GM18517 (cell line): ENCODE data around the gene SUPT20H.
A peak's percentile ranks its signal among the peaks of the same experiment; 100 is the strongest.

ENCODE experiments used
- ATAC-seq: cut with Tn5 transposase; IDR thresholded peaks from one replicate; pipeline ENCODE4 v1.9.1; 2021; ENCODE audit warnings: mild to moderate bottlenecking, moderate library complexity; ENCODE audit not compliant: unreplicated experiment

SUPT20H gene

DNA sequence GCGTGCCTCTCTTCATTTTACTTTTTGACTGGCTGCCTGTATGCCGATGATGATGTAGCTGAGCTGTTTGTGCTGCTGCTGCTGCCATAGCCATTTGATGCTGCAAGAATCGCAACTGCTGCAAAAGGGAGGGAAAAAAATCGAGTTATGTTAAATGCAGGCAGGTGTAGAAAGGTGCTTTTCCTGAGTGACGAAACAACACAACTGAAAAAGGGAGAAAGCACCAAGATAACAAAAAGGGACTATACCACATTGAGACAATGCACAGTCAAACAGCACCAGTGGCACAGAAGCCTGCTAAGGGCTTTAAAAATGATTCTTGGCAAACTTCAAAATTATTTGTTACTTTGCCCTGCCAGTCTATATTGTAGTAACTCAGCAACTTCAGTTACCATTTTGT, 49.8 kb downstream of the SUPT20H start:
- ATAC-seq: no peak

DNA sequence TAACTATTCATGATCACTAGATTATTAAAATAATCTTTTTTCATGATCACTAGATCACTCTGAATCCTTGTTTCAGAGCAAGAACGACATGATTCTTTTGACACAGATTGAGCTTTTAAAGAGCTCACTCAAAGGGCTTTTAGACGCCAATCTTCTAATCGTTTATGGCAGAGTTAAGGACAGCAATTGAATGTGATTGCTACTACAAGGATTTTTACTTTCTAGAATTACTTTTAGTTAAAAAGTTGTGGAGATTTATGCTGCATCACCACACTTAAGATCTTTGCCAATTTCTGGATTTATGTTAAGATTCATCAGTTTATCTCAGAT, 57.6 kb downstream of the SUPT20H start:
- no peak for ATAC-seq

DNA sequence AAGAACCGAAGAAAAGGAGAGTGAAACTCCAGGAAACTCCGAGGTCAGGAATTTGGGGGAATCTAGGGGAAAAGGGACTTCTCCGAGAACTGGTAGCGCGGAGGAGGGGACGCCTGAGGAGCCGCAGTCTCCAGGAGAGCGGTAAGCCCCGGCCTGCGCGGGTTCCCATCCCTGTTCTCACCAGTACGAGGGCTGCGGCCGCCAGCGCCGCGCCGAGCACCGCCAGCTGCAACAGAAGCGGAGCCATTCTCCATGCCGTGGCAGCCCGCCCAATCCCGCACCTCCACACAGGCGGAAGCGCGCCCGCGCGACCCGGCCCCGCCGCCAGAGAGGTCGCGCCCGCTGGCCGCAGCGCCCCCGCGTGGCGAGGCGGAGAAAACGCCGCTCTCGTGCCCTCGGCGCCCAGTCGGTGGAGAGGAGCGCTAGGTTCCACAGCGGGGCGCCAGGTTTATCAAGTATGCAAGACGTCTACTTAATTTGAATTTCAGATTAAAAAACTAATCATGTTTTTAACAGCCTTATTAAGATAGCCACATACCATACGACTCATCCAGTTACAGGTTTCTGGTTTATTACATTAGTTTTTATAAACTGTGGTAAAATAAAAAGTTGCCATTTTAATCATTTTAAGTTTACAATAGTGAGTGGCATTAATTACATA, 60.3 kb downstream of the SUPT20H start, which contains the start of gene ALG5:
TSS of gene ALG5 (minus strand) at position 287 of the 661 bp plus-strand sequence. CDS start at position 247, 40 bp downstream.
- peak; percentile 58 for ATAC-seq

DNA sequence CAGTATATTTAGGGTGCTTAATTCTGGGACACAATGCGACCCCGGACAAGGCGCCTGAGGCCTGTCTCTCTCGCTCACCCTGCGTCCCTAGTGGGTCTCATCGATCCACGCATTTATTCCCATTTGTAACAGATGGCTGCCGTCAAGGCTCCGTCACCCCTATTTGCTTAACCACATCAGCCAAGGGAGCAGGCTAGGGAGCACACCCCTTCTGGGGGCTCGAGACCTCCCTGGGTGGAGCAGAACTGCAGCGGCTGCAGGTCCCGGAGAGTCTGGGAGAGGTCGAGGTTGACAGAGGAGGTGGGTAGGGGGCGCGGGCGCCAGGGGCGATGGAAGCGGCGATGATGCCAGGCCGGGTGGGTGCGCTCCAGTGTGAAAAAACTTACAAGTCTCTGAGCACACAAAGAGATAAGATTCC, 60.9 kb downstream of the SUPT20H start:
- no peak for ATAC-seq

DNA sequence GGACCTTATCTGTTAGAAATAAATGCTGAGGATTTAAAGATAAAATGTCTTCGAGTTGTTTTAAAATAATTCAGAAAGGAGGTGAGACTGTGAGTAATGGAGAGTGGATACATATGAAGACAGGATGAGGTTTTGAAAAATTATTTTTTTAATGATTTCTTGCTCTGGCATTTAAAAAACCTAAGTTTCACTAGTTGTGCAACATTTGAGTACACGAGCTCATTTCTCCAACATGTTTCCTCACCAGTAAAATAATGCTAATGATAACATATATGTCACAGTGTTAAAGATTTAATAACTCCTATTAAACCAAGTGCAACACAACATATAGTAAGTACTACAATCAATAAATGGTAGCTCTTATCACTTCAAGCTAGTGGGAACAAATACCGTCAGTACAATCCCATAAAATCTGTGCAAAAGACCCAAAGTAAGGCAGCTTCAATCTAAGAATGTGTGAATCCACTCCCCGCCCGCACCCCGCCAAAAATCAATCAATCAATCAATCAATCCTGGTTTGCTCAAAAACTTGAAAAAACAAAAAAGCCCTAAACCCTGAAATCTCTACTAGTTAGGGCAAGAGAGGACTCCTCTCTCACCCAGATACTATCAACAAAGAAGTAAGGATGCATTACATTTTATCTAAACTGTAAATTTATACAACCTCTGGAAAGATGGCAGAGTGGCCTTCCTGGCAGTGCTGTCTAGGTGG, 61.6 kb downstream of the SUPT20H start:
- ATAC-seq: no peak

DNA sequence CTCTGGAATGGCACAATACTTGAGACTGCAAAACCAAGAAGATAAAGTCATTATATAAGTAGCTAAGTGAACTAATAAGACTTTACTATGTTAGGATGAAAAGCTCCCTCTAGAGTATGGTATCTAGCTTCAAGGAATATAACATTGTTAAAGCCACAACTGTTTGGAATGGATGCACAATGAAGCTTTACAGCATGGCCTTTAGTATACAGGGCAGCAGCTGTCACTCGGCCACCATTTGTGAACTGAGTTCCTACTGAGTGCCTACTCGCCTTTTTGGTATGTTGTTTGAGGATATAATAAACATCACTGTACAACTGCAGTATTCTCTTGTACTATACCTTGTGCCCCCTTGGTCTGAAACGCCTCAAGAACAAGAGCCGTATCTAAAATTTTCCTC, 67.1 kb downstream of the SUPT20H start:
- no peak for ATAC-seq

DNA sequence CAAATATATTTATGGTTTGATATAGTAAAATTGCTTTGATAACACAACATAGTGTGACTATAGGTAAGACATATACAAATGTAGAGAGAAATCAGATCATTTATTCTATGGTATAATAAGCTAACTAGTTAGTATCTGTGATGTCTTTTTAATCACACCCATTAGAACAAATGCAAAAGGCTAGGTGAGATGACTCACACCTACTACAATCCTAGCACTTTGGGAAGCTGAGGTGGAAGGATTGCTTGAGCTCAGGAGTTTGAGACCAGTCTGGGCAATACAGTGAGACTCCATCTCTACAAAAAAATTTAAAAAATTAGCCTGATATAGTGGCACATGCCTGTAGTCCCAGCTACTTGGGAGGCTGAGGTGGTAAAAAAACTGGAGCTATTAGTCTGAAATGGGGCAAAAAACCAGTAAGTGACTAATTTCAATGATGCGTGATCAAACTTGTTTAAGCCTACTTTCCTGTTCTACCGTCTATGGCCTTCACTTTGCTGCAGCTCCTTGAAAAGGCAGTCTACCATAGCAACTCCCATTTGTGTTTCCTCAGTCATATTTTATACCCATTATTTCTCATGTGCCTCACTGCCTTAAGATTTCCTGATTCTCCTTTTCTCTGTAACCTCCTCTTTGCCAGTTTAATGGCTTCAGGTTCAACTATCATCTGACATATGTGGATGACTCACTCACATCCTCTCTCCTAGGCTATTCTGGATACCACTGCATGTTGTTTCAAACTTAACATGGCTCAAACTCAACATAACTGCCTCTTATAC, 72.8 kb downstream of the SUPT20H start:
- no peak for ATAC-seq

DNA sequence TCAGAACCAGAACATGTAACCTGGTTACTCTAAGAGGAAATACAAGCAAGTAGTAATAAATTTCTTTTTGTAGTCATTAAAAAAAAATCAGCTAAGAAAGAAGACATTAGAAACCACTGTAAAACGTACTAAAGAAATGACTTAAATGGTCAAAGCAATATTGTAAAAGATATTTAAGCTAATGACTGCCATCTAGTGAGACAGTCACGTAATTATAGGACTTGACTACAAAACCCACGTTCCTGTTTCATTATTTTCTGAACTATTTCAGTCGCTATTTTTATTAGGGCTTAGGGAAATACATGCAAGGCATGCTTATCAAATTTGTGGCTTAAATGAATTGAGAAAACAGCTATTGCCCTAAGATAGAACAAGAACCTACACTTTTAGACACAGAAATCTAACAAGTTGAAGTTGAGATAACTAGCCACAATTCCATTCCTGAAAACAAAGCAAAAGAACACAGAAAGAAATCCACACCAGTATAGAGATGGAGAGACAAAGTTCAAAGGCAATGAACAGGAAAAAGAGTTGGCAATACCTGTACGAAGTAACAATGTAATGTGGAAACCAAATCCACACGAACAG, 78.2 kb downstream of the SUPT20H start:
- ATAC-seq: peak; percentile 69

DNA sequence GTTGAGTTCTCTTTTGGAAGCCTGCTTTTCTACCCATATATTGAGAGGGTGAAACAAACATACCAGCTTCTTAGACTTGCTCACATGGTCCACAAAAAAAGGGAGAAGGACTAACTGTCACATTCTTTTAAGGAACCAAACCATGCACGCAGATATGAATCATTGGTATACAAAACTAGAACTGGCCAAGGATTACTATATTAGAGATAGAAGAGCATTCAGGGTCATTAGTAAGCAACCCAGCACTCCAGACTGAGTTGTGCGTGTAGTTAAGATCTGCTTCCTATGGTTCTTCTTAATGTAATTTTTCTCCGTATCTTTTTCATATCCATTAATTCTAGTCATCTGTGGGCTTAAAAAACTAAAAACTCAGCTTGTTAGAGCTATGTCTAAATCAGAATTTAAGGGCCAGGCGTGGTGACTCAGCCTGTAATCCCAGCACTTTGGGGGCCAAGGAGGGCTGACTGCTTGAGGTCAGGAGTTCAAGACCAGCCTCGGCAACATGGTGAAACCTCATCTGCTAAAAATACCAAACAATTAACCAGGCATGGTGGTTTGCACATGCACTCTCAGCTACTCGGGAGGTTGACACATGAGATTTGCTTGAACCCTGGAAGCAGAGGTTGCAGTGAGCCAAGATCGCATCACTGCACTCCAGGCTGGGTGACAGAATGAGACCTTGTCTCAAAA, 80.0 kb downstream of the SUPT20H start:
- no peak for ATAC-seq

DNA sequence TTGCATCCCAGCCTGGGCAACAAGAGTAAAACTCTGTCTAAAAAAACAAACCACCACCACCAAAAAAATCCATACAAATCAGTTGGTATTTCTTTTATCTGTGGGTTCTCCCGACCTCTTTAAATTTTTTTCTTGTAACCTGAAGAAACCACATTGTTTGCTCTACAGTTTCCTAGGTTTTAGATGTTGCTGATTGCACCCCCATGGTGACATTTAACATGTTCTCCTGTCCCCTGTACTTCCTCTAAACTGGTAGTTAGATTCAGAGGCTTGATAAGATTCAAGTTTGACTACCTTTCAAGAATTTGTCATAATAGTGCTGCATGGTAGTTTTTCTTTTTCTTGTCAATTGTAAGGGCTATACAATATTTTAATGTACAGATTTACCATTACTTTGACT, 84.3 kb downstream of the SUPT20H start:
- ATAC-seq: no peak

DNA sequence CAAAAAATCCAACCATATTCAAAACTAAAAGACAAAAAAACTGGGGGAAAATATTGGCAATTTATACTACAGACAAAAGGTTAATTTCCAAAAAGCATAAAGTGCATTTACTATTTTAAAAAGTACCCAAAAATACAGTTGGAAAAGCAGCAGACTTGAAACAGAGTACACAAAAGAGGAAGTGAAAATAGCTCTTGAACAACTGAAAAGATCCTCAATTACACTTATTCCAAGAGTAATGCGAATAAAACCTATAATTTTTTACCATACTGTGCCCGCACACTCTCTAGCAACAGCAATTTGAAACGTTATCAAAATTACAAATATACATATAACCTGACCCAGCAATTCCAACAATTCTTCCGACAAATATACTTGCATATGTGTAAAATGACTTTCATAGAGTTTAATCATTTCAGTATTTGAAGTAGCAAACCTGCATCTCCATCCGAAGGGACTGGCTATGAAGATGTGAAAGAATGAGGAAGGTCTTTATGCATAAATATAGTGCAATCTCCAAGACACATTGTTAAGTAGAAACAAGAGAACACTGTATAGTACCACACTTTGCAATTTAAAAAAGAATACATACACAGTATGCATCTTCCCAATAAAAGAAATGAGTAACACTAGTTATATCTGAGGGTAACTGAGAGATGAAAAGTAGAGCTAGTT, 85.7 kb downstream of the SUPT20H start:
- peak; percentile 85 for ATAC-seq

DNA sequence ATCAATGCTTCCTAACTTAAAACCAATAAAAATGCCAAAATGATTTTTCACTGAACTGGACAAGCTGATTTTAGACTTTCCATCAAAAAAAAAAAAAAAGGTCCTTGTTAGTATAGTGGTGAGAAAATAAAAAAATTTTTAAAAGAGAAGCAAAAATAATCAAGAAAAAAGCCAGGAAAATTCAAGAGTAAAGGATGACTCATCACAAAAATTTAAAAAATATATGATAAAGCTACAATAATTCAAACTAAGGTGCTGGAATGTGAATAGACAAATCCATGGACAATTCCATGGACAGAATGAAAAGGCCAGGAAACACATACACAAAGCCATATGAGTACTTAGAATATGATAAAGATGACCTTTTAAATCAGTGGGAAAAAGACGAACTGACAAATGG, 86.5 kb downstream of the SUPT20H start:
- no peak for ATAC-seq

DNA sequence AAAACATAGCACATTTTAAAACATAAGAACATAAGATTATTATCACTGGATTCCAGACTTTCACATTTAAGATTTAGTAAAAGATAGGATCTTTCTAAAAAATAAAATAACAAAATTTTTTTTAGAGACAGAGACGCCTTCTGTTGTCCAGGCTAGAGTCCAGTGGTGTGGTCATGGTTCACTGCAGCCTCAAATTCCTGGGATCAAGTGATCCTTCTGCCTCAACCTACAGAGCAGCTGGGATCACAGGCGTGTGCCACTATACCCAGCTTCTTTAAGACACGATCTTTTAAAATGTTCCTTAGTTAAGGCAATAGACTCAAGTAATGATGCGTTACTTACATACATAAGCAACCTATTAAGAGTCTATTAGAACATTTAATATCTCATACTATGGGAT, 93.1 kb downstream of the SUPT20H start:
- ATAC-seq: no peak

DNA sequence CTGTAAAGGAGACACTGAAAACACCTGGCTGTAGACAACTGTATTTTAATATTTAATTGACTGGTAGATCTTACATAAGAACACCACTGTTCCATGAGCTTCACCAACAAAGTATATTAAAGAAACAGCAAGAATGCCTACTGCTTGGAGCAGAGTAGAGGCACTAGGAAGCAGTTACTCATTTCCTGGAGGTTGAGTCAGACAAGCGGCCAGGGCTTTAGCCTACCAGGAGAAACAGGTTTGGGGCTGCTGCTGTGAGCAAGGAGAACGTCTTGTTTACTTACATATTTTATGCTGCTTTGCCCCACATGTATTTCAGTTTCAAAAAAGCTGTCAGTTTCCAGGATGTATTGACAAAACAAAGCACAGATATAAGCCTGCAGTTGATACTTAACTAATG, 93.7 kb downstream of the SUPT20H start:
- ATAC-seq: no peak

DNA sequence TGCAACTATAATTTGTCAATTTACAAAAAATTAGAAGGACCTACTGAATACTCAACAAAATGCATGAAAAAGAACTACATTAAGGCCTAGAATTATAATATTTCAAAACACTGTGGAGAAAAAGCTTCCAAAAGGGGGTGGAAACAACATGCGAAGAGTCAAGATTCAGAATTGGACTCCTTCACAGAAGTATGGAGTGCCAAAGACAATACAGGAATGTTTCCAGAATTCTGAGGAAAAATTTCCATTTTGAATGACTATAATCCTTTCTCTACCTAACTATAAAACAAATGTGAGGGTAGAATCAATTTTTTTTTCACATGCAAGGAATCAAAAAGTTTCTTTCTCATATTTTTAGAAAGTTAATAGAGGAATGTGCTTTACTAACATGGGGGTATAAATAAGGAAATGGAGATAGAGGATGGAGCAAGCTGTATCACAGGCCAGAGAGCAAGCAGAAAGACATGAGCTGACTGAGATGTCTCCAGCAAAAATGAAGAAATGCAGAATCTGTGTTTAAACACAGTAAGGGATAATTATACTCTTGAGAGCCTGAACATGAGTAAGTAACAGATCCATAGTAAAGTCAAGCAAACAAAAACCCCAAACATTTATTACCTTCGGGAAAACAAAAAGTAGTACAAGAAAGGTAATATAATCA, 99.9 kb downstream of the SUPT20H start:
- ATAC-seq: no peak
